HG02623 (cell line): Measurements from ENCODE around the gene SLC32A1.

ENCODE experiments used
- ATAC-seq: cut with Tn5 transposase; IDR thresholded peaks from one replicate; pipeline ENCODE4 v1.9.1; 2021; ENCODE audit warnings: moderate library complexity; ENCODE audit not compliant: unreplicated experiment

SLC32A1 gene

GRCh38 chr20:38751360-38751976 is 27.2 kb downstream of the SLC32A1 start:
- ATAC-seq = no peak

- no peak for ATAC-seq
These were observed 27.7 kb downstream of the SLC32A1 start for GRCh38 chr20:38752029-38752428.

GRCh38 chr20:38754924-38755323 is 30.6 kb downstream of the SLC32A1 start:
- no peak for ATAC-seq

GRCh38 chr20:38755324-38755910 is 31.1 kb downstream of the SLC32A1 start:
- no peak for ATAC-seq

GRCh38 chr20:38757145-38757775 is 33.0 kb downstream of the SLC32A1 start:
- no peak for ATAC-seq

GRCh38 chr20:38759106-38759505 is 34.8 kb downstream of the SLC32A1 start:
- ATAC-seq = no peak

GRCh38 chr20:38760978-38761377 is 36.7 kb downstream of the SLC32A1 start:
- ATAC-seq = no peak

GRCh38 chr20:38762174-38762573 is 37.9 kb downstream of the SLC32A1 start:
- no peak for ATAC-seq

- ATAC-seq = no peak
These were observed 39.3 kb downstream of the SLC32A1 start for GRCh38 chr20:38763616-38764015.

- no peak for ATAC-seq
These were observed 40.5 kb downstream of the SLC32A1 start for GRCh38 chr20:38764567-38765318.

GRCh38 chr20:38766071-38766470 is 41.8 kb downstream of the SLC32A1 start:
- no peak for ATAC-seq

GRCh38 chr20:38769376-38770295 is 45.4 kb downstream of the SLC32A1 start:
- no peak for ATAC-seq

GRCh38 chr20:38770546-38770945 is 46.3 kb downstream of the SLC32A1 start:
- no peak for ATAC-seq

GRCh38 chr20:38770970-38771369 is 46.7 kb downstream of the SLC32A1 start:
- ATAC-seq = no peak

- no peak for ATAC-seq
These were observed 47.3 kb downstream of the SLC32A1 start for GRCh38 chr20:38771621-38772020.

- ATAC-seq = no peak
These were observed 49.9 kb downstream of the SLC32A1 start for GRCh38 chr20:38774167-38774566.

- ATAC-seq = no peak
These were observed 52.1 kb downstream of the SLC32A1 start for GRCh38 chr20:38776363-38776762.
